GOT3 (cell line): ENCODE data around the gene SSUH2.

Experiments used
- DNase-seq: peaks from one replicate; lab custom pipeline; 2025; ENCODE audit warnings: mixed read lengths; lab: John Stamatoyannopoulos, UW

SSUH2 gene

DNA sequence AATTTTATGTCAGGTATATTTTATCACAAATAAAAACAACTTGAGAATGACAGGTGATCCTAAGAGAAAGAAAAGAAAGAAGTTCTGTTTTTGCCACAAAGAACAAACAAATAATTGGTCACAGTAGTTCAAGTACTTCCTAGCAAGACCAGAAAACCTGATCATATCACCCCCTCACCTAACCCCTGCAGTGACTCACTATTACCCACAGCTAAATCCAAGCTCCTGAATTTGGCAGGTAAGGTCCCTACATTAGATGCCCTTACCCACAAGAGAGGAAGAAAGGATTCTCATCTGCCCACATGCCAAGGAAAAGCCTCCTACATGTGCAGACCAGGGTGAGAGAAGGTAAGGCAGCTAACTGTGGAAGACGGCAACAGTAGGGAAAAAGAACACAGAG, 4.4 kb downstream of the SSUH2 start:
- DNase-seq: no peak

DNA sequence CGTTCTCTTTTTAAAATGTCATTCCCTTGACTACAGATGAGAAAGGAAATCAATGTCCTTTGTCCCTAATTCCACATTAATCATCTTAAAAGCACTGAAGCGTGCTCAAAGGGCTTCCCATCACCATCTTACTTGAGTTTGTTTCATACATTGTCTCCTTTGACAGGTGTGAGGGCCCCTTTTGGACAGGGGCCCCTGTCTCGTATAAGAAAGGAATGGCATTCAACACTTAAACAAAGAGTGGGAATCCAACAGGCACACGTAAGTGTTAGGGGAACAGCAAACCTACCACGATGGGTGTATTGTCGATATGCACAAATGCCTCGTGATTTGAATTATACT, 5.0 kb downstream of the SSUH2 start:
- no peak for DNase-seq

DNA sequence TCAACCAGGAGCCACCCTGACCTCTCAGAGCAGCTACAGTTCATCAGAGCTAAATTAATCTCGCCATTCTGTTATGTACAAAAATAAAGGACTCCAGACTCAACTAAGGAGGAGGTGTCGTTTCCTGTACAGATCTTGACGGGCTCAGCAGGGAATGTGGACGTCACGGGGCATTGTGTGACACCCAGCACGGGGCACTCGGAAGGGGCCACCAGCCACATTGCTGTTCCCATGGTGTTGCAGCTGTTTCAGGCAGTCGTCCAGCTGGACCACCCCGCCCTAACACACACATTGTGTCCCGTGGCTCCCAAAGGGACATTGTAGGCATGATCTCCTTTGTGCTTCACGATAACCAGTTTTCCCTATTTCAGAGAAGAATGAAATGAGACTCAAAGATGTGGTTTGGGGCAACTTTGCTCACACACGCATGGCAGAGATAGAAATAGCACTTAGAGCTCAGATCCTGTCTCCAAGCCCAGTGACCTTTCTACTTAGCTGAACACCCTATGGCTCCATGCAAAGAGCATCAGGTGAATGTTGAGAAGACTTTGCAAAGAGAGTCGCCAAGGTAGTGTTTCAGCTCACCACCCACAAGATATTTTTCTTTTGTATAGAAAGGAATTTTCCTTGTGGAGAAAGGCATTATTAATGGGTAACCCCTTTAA, 5.5 kb downstream of the SSUH2 start:
- no peak for DNase-seq

DNA sequence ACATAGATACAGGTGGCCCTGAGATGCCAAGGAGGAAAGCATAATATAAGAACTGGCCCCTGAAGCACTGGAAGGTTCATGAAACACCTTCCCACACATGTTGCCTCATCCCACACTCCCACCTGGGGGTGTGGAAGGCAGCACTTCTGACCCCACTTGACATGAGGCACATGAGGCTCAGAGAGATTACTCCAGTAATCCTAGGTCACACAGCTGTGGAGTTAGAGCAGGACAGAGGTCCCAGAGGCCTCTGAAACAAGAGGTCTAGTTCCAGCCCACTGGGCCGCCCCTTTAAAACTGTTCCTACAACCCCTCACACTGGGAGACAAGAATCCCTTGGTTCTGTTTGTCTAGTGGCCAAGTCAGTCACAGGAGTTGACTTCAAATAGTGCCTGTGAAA, 7.2 kb downstream of the SSUH2 start:
- DNase-seq: no peak

DNA sequence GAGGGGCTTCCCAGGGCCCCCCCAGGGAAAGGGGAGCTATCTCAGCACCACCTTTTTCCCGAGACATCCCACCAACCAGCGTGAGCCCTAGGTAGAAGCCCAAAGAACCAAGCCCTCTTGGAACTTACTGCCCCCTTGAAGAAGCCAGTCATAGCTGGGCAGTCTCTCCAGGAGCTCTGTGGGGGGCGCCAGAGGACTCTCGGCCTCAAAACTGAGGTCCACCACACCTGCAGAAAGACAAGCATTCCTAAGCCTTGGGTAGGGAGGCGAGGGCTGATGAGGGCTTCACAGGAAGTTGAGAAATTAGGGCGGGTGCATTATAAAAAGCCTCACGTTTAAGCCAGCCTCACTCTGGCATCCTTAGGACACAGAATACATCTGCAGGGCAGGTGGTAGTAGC, 9.0 kb downstream of the SSUH2 start:
- no peak for DNase-seq

DNA sequence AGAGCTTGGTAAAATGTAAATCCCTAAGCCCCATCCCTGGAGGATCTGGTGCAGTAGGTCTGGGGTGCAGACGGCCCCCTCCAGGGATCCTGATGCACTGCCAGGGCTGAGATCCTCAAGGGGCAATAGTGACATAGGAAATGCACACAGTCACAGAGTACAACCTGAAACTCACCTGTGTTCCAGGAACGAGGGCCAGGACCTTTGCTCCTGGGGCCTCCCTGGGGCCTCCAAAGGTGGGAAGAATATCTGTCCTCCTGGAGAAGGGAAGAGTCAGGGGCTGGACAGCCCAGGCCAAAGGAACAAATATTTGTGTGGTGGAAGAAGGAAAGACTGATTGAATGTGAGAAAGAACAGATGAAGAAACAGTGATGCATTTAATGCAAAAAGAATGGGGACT, 9.5 kb downstream of the SSUH2 start:
- DNase-seq: no peak

DNA sequence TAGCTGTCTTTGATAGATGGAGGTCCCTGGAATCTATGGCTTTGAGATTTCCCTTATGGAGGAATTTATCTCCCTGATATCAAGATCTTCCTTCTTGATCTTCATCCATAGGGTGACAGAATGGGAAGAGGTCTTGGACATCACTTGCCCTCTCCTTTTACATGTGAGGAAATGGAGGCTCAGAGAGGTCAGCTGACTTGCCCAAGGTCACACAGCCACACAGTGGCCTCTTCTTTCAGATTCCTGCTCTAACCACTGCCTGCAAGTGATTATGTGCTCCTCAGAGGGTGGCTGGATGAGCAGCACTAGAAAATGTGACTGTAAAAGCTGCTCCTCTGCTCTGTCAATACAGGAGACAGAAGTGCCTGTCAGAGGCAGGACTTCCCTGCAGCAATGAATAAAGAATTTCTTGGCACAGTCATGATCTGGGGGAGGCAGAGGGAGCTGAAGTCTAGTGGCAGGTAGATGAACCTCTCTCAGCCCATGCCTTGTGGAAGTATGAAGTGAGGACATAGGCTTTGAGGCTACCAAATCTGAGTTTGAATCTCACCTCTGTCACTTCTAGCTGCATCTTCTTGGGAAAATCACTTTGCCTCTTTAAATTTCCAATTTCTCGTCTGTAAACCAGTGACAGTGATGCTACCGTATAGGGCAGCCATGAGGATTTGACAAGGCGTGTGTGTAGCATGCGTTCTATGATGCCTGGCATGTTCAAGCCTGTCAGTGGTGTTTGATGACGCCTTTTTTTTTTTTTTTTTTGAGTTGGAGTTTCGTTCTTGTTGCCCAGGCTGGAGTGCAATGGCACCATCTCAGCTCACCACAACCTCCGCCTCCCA, 12.0 kb downstream of the SSUH2 start:
- DNase-seq: no peak

DNA sequence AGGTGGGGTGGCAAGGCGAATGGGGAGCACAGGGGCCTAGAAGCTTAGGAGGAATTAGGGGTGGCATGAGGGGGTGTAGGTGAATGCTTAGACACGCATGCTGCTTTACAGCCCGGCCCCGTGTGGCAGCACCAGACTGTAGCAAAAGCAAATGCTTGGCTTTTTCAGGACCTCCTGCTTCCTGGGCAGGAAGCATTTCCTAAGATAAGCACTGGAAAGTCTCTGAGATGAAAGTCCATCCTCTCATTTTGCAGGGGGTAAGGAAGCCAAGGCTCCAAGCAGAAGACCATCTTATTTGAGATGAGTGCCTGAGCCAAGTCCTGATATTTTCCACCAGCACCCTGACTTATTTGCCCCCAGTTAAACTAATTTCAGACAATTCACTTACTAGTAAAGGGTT, 12.9 kb downstream of the SSUH2 start:
- DNase-seq: no peak

DNA sequence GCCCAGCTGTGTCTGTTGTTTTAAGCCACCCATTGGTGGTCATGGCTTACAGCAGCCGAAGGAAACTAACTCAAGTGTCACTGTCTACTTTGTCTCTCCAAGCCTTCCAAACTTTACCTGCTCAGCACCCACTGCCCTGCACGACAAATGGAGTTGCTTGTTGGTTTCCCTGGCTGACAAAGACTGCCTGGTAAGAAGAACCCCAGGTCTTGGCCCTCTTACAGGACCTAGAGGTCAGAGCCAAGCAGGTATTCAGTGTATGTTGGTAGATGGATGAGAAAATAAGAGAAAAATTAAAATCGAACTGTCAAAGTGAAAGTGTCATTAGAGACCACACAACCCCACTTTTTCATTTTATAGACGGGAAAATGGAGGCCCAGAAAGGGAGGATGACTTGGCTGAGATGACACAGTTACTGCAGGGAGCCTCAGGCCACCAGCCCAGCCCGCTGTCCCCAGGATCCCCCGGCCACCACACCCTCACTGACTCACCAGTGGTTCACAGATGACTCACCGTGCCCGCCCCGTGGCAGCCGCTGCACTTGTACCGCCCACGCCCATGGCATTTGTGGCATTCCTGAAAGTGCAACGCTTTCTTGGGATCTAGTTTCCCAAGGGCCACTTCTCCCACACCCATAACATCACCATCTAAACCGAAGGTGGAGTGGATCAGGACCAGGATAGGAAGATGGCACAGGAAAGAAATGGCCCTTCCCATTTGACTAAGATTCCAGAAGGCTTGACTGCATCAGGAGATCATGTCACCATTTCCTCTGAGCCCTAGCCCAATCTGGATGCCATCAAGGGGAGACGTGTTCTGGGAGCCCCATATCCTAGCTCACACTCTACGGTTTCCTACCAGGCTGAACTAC, 15.2 kb downstream of the SSUH2 start:
- DNase-seq: peak; percentile 45

DNA sequence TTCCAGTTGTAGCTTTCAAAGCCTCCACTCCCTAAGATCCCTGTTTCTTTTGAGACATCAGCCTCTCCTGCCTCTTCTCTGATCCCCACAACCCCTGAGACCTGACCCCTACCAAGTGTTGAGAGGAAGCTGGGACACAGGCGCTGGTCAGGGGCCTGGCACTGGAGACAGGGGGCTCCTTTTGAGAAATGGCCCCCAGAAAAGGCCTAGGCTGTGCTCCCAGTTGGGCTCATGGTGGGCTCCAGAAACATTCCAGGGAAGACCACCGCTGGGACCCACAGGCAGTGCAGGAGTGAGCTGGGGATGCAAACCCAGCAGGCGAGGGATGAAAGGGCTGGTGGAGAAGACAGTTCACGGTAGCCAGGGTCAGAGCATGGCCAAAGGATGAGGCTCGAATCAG, 16.6 kb downstream of the SSUH2 start:
- no peak for DNase-seq

DNA sequence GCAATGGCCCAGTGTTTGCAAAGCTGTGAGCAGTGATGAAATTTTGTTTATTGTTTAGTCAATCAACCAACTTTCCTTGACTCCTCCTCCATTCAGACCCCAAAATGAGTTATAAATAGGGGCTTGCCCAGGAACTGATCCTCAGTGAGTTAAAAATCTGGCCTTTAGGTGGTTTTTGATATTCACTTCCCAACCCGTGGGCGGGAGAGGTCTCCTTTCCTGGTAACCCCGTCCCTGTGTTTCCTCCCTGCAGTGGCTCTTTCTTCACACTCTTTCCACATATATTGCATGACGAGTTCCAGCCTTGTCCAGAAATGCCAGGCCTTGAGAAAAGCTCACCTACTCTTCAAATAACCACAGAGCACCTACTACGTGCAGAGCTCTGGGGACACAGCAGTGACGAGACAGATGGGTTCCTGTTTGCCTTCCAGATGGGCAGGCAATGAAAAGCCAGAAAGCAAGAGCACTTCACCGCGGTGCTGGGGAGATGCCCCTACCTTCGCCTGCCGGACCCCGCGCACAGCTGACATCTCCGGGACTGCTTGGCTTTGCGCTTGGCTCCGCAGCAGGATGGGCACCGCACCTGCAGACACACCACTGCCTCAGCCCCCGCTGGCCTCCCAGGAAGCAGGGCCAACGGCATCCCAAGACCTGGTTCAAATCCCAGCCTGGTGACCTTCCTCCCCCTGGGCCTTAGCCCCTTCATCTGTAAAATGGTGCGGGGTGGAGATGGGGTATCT, 17.2 kb downstream of the SSUH2 start:
- DNase-seq: no peak

DNA sequence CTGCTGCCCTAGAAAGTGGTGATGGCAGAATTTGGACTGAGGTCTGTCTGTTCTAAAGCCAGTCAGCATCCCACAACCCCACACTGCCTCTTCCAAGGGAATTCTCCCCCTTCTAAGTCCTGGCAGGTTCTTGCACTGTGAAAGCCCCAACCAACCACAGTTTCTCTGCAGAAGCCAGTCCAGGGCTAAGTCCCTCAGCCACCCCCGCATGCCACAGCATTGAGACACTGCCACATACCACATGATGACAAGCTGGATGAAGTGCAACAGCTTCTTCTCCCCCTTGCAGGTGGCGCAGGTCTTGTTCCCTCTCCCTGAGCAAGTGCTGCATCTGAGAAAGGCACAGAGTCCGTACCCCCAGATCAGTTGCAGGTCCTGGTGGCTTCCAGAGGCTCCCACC, 18.6 kb downstream of the SSUH2 start:
- no peak for DNase-seq

DNA sequence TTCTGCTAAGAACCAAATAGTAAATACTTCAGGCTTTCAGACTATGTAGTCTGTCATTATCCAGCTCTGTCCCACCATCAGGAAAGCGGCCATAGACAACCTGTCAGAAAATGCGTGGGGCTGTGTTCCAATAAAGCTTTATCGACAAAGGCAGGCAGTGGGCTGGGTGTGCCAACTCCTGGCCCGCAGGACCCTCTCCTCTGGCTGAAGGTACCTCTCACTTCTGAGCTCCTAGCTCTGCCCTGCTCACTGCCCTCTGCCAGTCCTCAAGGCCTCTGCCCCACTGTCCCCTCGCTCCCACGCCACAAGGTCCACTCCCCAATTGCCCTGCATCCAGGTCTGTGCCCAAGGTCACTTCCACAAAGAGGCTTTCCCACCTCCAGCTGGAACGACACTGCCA, 20.0 kb downstream of the SSUH2 start:
- no peak for DNase-seq

DNA sequence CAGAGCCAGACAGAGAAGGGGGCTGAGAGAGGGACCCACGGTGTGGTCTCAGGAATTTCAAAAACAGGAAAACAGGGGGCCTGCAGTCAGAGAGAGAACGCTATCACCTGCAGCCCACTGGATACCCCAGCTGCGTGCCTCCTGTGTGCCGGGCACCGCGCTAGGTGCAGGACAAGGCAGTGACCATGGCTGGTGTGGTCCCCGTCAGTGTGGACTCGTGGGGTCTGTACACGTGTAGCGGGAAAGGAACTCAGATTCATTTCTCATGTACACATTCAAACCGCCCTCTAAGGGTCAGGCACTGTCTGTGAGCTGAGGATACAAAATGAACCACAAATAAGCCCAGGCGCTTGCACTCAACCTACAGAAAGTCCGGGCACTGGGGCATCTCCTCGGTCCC, 20.9 kb downstream of the SSUH2 start:
- no peak for DNase-seq

DNA sequence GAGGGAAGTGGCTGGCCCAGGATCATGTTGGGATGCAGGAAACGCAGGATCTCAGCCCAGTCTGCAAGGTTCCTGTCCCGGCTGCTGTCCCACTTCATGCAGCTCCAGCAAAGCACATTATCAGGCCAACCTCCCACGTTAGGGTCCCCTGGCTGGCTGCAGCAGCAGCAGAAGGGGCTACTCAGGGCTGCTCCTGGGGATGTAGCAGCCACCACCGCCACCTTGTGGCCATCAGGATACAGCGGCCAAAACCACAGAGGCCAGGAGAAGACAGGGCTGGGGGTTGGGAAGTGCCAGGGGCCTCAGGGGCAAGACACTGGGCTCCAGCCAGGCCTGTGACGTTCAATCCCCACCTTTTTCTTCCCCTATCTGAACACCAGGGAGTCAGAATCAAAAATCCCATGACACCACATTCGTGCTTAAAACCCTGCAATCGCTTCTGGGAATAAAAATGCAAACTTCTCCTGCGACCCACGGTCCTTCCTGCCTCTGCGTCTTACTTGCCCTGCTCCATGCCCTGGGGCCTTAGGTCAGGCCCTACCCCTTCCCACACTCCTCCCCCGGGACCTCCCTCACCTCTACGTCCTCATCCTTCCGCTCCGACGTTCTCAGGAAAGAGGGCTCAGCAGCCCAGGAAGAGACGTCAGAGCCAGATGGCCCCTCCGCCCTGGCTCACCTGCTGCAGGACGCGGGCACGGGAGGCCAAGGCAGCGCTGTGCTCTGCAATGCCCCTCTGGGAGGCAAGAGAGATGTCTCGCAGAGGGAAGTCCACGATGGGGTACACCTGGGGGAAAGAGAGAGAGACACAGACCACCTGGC, 21.5 kb downstream of the SSUH2 start:
- DNase-seq: peak; percentile 24

DNA sequence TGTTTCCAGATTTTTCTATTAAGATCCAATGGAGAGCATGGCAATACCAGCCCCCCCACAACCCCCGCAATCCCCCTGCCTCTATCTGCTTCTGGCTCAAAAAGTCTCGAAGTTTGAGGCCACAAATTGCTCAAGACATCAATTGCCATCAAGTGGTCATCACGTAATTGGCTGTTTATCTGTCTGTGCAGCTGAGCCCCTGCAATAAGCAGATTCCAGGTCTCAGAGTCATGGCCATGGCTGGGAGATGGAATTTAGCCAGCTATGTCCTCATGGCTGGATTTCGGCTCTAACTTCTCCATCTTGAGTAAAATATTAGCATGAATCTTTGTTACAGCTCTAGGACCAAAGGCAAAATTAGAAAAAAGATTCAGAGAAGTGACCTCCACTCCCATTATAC, 22.7 kb downstream of the SSUH2 start:
- DNase-seq: no peak

DNA sequence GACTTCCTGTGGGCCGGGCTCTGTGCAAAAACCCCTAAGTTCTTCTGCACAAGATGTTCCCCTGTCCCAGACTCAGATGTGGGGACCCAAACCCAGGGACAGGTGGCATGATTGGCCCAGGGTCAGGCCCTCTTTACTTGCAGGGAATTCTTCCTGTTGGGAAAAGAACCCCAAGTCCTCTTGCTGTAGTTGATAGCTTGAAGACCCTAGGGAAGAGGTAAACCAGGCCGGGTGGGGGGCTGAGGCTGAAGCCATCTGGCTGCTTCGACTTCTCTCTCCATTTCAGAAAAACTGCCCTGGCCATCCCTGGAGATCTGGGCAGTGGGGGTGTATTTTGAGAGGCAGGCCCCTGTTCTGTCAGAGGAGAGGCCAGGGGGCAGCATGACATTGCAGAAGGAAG, 23.5 kb downstream of the SSUH2 start:
- DNase-seq: no peak

DNA sequence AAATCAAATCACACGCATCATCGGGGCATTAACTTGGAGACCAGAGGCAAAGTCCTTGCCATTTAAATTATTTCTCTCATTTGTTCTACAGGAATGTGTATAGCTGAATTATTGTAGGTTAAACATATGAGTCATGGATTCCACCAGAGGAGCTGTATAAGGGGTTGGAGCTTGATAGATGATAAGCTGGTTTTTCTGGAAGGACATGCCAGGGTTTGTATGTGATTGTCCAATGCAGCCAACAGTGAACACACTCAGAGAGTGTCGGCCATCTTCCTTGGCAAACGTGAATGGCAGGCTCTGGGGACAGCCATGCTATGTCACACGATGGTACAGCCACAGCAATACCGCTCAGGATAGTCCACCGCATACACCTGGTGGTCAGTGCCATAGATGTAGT, 25.1 kb downstream of the SSUH2 start:
- no peak for DNase-seq

DNA sequence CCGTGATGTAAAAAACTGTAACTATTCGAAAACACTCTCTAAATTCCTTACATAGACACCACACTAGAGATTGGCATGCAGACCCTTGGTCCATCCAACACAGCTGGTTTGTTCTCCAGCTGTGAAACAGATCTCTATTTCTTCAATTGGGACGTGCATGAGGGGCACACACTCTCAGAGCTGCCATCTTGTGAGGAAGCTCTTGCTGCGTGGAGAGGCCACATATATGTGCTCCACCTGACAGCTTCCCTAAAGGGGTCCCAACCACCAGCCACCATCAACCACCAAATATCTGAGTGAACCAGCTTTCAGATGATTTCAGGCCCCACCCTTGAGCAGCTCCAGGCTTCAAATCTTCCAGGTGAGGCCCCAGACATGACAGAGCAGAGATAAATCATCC, 25.6 kb downstream of the SSUH2 start:
- DNase-seq: no peak

DNA sequence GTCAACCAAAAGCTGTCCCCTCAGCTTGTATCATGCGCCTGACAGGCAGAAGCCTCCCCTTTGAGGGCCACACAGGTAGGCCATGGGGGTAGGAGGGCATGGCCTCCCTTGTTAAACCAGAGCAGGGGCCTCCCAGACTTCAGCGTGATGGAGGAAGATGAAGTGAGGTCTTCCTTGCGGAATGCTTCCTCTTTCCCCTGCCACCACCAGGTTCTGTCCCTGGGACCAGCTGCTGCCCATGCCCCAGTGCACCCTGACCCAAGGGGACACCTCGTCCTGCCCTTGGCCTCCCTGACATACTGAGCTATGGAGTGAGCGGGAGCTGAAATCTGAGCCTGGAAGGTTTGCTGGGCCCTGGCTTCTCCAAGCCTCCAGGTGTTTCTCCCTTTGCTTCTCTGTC, 26.7 kb downstream of the SSUH2 start:
- no peak for DNase-seq

DNA sequence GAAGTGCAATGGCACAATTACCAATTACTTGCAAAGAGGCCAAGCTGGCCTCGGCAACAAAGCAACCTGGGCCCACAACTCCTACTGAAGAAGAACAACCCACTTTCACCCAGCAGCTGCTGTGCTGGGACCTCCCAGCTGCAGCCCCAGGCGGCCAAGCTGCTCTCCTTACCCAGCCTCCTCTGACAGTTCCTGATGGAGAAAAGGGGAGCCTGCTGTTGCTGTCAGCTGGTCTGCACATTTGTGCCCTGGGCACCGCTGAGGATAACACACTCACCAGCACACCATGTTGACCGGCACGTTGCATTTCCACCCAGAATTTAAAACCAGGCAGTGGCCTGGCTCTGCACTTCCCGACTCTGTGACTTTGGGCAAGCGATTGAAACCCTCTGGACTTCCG, 33.6 kb downstream of the SSUH2 start:
- no peak for DNase-seq
